ENCODE data around the gene SLIT3.

Gene SLIT3

DNA sequence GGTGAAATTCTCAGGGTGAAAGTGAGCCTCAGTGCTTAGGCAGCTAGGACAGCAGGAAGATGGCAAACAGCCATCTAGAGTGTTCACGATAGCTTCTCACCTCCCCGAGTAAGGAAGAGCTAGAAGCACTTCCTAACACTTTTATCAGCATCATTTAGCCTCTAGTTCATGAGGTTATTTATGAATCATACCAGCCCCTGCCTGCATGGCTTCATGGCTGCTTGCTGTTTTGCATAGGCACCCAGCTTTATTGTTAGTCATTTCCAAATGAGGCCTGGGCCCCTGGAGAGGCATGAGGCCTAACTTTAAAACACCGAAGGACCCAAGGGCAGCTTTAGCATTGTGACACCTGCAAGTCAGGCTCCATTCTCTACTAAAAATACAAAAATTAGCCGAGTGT lies 586.9 kb downstream of the SLIT3 start:
- no peak for DNase-seq

DNA sequence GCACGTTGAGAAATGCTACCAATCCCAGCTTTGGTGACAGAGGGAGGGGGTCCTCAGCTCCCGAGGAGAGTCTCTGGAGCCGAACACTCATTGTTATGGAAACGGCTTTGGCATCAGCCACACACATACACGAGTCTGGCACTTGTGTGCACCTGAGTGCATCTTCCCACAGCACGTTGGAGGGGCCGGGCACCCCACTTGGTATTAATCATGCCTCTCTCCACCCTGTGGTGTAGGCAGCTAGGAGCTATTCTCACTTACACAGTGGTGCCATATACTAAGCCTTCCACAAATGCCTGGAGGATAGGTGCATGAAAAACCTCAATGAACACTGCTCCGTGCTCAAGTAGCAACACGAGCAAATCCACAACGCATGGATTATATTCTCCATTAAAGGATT lies 587.9 kb downstream of the SLIT3 start:
- no peak for DNase-seq

DNA sequence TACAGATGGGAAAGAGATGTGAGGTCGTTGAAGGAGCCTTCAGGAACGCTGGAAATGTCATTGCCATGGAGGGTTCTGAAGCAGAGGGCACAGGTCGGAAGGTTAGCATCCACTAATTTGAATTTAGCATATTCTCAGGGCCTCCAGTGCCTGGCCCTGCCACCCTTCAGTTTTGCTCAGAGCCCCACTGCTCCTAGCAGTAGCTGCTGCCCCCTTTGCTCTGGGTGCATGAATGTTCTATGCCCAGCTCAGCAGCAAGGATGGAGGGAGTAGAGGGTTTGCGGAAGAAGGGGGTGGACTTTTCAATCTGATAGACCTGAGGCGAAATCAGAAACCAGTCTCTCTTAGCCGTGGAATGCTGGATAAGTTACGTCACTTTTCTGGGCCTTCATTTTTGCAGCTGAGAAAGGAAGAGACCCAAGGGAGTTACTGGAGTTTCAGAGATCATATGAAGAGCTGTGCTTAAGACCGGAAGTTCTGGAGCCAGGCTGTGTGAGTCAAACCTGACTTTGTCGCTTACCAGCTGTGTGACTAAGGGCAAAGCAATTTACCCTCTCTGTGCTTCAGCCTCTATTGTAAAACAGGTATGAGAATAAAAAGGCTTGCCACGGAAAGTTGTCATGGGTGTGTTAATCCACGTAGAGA lies 588.5 kb downstream of the SLIT3 start:
- DNase-seq: no peak

DNA sequence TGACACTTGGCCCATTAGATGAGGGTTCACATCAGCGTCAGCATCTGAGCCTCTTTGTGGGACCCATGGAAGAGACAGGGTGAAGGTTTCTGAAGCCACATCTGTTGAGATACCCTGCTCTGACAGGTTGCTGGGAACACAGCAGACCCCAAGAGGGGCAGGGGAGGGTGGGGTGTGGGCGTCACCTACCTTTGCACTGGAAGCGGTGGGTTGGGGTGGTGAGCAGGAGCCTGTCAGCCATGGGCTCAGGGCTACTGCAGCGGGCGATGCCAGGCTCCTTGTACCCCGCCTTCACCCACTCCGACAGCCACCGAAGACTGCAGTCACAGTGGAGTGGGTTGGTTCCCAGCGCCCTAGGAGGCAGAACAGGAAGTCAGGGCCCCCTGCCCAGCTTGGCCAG lies 590.2 kb downstream of the SLIT3 start:
- DNase-seq: no peak

DNA sequence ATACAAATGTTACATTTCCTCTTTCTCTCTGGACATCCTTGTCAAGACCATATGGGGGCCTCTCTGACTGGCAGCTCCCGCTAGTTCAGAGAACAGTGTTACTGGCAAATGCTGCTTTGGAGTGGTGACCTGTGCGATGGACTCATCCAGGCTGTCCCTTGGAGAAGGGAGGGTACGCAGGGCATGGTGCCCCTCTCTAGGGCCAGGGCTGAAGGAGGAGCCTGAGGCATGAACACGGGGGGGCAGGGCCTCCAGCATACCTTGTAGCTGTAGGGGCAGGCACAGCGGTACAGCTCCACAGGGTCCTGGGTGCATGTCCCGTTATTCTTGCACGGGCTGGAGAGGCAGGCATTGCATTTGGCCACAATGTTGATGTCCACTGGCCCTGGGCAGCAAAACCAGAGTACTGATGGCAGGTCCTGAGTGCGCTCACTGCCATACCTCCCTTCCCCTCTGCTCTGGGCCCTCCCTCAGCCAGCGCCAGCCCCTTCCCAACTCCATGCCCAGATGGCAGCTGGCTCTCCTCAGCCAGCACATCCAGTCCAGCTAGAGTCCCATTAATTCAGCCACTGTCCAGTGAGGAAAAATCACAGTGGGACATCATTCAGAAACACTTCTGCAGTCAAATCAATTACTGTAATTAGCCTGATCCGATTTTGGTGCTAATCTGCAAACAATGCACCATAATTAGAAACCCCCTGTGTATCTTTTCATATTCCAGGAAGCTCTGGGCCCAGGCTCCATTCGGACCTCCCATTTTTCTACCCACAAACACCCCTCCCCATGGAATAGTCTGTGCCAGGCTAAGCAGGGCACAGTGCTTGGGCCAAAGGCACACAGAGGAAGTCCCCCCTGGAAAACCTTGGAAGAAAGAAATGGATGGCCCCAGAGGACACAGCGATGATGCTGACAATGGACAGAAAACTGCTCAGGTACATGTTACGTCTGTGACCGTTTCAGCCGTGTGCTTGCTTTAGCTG lies 592.9 kb downstream of the SLIT3 start:
- DNase-seq: no peak

DNA sequence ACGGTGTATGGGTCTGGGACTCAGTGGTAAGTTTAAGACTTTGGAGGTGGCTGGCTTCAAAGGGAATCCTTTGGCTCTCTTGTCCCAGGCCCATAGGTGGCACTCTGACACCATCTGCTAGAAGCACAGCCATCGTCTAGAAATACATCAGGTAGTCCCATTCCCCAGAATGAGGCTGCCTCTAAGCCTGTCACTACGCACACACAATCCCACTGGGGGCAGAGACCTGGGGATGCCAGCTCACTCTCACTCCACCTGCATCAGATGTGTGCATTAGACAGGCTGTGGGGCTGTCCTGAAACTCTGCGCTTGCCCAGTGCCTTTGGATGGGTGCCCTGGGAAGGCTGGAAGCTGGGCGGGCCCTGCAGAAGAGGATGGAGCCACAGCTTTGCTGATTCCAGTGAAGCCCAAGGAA lies 594.3 kb downstream of the SLIT3 start:
- no peak for DNase-seq

DNA sequence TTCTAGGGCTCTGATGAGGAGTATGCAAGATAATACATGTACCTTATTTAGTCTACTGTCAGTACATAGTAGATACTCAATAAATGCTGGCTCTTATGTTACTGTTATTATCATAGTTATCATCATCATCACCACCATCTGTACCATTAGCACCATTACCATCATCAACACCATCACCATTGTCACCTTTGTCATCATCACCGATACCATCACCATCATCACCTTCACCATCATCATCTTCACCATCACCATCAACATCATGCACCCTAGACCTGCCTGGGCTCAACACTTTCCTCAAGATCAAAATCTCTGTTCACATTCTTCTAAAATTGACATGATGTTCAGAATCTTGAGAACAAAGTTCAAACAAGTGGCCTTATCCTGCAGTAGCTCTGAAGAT lies 595.6 kb downstream of the SLIT3 start:
- DNase-seq: no peak

DNA sequence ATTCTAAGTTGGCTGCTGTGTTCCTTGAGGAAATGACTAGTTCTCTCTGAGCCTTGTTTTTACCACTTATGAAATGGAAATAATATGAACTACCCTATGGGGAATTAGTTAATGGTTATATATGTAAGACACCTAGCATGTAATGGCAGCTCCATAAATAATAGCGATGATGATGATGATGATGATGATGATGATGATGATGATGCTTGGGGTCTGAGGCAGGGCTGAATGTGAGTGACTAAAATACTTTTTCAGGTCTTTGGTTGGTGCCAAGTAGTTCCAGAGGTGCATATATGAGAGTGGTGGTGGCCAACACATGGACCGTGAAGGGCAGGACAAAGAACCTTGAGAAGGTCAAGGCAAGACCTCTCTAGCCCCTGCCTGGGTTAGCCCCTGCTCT lies 598.4 kb downstream of the SLIT3 start:
- DNase-seq: no peak

DNA sequence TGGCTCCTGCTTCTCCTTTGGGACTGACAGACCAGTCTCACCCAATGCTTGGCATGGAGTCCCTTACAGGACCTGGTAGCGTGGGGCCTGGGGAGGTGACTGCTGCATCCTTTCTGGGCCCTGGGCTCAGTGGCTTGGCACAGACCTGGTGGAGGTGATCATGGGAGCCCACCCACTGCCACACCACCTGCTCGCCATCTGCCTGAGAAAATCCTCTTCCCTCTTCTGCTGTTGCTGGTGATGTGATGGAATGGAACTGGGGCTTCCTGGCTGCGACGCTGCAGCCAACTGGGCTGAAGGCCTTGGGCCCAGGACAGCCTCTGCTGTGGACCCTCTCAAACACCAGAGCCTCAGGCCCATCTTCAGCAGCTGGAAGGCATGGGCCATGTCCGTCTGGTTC lies 599.3 kb downstream of the SLIT3 start:
- no peak for DNase-seq

DNA sequence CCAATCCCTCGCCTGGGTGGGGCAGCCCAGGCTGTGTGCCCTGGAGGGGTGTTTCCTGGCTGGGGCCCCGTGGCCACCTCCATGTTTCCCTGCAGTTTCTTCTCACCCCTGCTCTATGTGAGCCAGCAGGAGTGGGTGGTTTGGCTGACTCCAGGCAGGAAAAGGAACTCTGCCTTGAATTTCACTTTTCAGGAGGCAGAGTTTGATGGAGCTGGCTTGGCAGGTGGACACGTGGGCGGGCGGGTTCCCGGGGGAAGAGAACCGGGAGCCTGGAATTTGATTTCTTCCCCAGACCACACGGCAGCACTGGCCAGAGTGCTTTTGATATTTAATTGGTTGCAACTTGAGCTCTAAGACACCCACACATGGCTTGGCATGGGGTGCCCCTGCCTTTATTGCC lies 601.9 kb downstream of the SLIT3 start:
- no peak for DNase-seq

DNA sequence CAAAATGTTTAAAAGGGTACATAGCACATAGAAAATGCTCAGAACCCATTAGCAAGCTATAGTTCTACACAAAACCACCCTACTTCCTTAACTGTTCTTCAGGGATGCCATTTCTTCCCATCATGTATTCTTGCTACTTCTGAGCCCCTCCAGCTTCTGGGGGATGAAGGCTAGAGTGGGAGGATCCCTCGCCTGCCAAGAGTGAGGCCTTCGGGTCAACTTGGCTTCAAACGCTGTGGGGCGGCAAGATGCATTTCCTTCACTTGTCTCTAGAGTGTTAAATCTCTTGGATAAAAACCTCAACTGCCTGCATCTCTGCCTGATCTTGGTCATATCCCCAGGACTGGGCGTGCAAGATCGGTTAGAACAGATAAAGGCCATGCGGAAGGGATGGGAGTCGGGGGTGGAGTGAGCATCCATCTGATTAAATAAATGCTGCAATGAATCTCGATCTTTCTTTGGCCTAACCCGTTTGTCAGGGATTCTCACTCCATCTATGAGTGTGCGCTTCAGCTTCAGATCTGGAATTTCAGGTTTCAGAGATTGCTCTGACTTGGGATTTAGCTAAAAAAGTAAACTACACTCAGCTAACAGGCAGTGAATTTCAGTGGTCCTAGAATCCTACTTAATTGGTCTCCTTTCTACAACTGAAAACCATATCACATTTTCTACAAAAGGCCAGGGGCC lies 603.8 kb downstream of the SLIT3 start:
- no peak for DNase-seq

DNA sequence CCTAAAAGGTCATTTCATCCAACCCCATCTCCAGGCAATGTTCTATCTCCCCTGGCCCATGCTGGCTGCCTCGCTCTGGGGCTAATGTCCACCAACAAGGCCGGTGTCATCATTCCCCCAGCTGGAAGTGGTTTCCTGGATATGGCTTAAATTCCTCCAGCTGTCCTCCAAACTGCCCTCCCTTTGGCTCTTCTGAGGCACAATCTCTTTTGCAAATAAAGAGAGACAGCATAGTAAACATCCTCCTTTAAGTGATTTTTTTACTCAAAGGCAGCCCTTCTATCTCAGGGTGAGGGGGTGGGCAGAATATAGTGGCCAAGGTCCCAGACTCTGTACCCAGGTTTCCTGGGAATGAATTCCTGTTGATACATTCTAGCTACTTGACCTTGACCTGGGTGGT lies 604.3 kb downstream of the SLIT3 start:
- DNase-seq: no peak

DNA sequence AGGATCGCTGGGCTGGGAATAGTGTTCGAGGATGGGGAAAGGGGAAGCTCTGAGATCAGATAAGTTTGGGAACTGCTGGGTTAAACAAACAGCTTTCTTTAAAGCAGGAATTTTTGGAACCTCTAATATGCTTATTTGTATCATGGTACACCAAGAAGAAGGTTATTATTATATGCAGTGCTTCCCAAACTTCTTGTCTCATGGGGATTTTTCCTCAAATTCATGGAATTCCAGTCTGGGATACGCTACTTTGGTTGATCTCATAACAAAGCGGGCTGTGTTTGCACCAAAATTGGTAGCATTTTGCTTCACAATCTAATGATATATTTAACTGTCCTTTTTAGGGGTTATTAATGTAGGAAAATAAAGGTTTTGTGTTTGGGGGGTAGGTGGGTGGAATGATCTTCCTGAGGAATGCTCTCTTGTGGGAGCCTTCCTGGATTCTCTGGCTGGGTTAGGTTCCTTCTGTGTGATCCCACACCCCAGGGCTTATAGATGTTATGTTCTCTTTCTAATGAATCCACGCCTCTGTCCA lies 605.6 kb downstream of the SLIT3 start:
- no peak for DNase-seq

DNA sequence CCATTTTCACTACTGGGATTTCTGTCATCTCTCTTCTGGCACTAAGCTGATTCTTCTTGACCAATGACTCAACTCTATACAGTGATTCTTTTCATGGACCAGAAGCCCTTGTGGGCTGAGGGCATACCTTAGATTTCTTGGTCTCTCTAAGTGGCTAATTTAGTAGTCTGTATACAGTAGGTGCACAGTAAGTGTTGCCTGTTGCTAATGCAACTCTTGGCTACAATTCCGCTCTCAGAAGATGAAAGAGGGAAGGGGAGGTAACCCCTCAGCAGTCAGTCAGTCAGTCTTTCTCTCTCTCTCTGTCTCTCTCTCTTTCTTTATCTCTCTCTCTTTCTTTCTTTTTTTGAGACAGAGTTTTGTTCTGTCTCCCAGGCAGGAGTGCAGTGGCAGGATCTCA lies 606.6 kb downstream of the SLIT3 start:
- no peak for DNase-seq

DNA sequence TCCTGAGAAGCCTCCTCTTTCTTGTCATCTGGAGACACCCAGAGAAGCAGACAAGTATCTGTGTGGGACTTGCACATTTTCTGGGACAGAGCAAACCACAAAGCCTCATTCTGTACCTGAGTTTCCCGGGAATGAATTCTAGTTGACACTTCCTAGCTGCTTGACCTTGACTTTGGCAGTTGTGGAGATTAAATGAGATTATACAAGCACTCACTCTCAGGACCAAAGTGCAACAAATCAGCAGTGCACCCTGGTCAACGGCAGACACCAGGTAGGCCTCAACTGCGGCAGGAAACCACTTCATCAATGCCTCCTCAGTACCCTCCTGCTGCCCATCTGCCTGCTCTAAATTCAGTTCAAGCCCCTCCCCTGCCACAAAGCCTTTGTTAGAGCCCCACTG lies 607.1 kb downstream of the SLIT3 start:
- DNase-seq: no peak

DNA sequence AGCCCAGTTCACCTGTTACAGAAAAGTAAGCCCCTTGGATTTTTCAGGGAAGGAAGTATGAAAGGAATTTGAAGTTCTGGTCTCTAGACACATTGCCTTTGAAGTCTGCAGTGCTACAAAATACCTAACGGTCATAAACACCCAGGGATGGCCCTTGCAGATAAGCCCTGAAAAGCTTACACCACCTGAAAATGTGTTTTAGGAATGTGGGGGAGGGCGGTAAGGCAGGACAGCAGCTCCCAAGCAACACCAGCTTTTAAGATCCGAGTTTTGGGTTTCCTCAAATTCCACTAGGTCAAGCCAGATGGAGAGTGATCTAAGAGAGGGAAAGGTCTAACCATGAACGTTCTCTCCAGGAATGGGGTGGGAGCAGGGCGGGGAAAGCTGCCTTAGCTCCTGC lies 607.6 kb downstream of the SLIT3 start:
- DNase-seq: no peak

DNA sequence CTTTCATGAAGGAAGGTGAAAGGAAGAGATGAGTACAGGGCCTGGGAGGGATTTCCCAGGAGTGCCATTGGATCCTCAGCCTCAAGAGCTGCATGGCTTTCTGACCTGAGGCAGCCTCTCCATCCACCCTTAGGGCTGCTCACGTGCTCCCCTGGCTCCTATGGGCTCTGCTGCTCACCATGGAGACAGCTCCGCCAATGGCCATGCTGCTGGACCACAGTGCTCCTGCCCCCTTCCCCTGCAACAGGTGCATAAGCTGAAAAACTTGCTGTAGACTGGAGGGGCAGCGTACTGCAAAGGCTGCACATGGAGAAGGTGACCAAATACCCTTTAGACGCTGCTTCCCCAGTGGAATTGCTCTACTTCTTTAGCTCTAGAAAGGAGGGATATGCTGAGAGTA lies 609.0 kb downstream of the SLIT3 start:
- DNase-seq: no peak

DNA sequence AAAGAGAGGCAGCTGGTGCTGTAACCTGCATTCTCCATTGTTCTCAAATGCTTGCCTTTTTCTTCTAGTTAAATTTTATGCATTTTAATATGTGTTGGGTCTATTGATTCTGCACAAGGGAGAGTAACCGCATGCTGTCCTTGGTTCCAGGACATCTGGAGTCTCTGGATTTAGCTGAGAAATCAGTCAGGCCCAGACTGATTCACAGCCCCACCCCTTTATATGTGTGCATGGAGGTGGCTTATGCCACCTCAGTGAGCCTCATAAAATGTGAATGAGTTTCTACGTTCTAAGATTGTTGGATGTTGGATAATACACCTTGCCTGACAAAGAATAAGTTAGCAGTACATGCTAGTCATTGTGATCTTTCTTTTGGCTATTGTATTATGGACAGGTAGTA lies 611.7 kb downstream of the SLIT3 start:
- no peak for DNase-seq

DNA sequence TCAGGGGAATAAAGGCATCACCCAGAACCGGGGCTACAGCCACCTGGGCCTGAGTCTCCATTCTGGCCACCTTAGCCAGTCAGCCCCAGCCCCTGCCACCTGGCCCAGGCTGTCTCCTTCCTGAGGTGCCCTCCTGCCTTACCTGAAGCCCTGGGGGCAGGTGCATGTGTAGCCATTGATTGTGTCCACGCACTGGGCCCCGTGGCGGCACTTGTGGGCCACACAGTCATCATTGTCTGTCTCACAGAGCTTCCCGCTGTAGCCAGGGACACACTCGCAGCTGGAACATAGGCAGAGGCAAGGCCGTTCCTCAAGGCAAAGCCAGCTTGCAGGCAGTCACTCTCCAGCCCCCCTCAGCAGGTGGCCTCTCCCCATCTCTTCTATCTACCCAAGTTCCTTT lies 614.1 kb downstream of the SLIT3 start:
- DNase-seq: no peak

DNA sequence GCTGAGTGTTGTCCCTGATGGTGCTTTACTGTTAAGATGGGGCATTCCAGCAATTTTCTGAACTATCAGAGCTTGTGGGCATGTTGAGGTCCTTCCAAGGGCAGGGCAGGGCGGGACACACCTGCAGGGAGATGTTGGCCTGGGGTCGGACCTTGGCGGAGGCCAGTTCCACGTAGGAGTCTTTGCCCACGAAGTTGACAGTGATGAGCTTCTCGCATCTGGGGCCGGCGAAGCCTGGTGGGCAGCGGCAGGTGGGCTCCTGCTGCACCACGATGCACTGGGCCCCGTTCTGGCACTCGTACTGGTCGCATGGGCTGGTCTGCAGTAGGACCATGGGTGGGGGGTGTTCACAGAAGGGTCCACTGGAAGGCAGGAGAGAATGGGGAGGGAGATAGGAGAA lies 615.4 kb downstream of the SLIT3 start:
- no peak for DNase-seq

DNA sequence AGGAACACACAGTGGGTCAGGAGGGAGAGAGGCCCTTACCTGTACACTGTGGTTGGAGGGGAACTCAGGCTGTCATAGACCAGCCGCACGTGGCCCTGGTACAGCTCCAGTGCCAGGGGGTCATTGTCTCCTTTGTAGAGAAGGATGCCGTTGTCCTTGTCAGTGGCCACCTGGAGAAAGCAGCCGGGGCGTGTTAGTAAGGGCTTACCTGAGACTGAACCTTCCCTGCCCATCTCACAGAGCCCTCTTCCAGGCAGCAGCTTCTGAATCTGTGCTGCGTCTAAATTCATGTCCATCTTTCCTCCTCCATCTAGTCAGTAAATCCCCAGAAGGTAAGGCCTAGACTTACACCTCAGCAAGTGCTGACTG lies 617.0 kb downstream of the SLIT3 start:
- no peak for DNase-seq

DNA sequence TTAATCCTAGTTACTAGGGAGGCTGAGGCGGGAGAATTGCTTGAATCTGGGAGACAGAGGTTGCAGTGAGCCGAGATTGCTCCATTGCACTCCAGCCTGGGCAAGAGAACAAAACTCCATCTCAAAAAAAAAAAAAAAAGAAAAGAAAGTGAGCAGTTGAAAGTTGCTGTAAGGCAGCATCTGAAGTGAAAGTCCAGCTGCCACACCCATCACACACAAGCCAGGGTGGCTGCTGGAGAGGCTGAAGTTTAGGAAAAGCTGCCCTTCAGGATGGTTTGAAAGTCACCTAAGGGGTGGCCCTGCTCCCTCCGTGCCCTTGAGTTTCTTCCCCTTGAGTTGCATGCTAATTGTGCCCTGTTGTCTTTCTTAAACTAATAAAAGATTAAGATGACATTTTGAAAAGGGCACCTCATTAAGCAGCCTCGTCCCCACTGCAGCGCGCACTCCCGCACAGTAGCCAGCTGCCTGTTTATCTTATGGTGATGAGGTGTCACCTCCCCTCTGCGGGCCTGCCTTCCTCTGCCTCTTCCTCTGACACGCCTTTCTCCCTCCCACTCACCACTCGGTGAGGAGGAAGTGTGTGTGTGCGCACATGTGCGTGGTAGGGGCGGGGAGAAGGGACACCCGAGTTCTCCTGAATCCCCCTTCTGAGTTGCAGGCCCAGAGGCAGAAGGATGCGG lies 617.6 kb downstream of the SLIT3 start:
- no peak for DNase-seq

Data from effector CD8-positive, alpha-beta T cell (primary cell).